Esophagus muscularis mucosa (tissue), 4 donors: Measurements from ENCODE around the gene RPL9. TPM values are rescaled to one million over a fixed set of nuclear protein-coding genes. Genes with fewer than 3 reads are reported as not detected.

Experiments
- DNase-seq: peaks from one replicate; pipeline ENCODE4 v3.0.0-alpha.2; 2017; ENCODE audit errors: extremely low spot score
- H3K27ac ChIP-seq, 4 donors: fragments of 200-600 bp; sonication (generic); replicated peaks in 1 of 4; 1 replicate in 3 of 4; 2 replicates in 1 of 4; pipeline ENCODE4 v1.5.1; 2016 to 2019; ENCODE audit warnings: mild to moderate bottlenecking in 1 of 4
- H3K27me3 ChIP-seq, 4 donors: fragments of 200-600 bp; sonication (generic); one replicate each; pipeline versions ENCODE4 v1.5.1 to v1.6.0; 2016 to 2019
- H3K36me3 ChIP-seq, 4 donors: fragments of 200-600 bp; sonication (generic); one replicate each; pipeline ENCODE4 v1.5.1; 2016 to 2019
- H3K4me1 ChIP-seq, 4 donors: fragments of 200-600 bp; sonication (generic); one replicate each; pipeline ENCODE4 v1.5.1; 2016 to 2019
- H3K4me3 ChIP-seq, 4 donors: fragments of 200-600 bp; sonication (generic); 1 replicate in 2 of 4; 2 replicates in 2 of 4; pipeline ENCODE4 v1.5.1; 2016 to 2019; ENCODE audit warnings: mild to moderate bottlenecking in 4 of 4, moderate library complexity in 1 of 4
- H3K9me3 ChIP-seq, 4 donors: fragments of 200-600 bp; sonication (generic); 1 replicate in 3 of 4; 2 replicates in 1 of 4; pipeline ENCODE4 v1.5.1; 2016 to 2019
- CTCF ChIP-seq, 3 experiments: fragments of 200-600 bp in 2 of 3; fragments of 450-650 bp in 1 of 3; sonication (generic) in 2 of 3; IDR thresholded peaks; one replicate each; pipeline ENCODE4 v1.5.1; 2017 to 2019; ENCODE audit warnings: antibody characterized with exemption in 3 of 3, mild to moderate bottlenecking in 2 of 3, moderate library complexity in 1 of 3
- EP300 ChIP-seq: sonication (generic); formaldehyde crosslinking; IDR thresholded peaks from one replicate; pipeline ENCODE4 v1.6.1; 2017; ENCODE audit warnings: antibody characterized with exemption
- POLR2A ChIP-seq: fragments of 450-650 bp; IDR thresholded peaks from one replicate; pipeline ENCODE4 v1.6.1; 2017; ENCODE audit warnings: antibody characterized with exemption, moderate library complexity, mild to moderate bottlenecking, low read depth
- POLR2AphosphoS5 ChIP-seq, 2 donors: sonication (generic); formaldehyde crosslinking; IDR thresholded peaks; one replicate each; pipeline ENCODE4 v1.6.1; 2017; ENCODE audit warnings: antibody characterized with exemption in 2 of 2
- WGBS: methylation state at CpG from one replicate; pipeline ENCODE4 v1.1.5; 2018; 5-methylcytosine and 5-hydroxymethylcytosine counted together
- intact Hi-C: fragments of 100-400 bp; cut with DNase I; formaldehyde crosslinking; loops from one replicate; pipeline ENCODE4 v1.15.1; 2023
- total RNA-seq, 4 donors: library from RNA; depleted of rRNA; stranded (reverse); fragments of >200 nt; gene quantifications; one replicate each; pipeline versions ENCODE4 v1.1.0 to v1.2.1, GENCODE V29; 2016

Gene RPL9
- total RNA-seq, 4 donors from 2014 or later: 1,962 to 6,543 (median 3,653) TPM

DNA sequence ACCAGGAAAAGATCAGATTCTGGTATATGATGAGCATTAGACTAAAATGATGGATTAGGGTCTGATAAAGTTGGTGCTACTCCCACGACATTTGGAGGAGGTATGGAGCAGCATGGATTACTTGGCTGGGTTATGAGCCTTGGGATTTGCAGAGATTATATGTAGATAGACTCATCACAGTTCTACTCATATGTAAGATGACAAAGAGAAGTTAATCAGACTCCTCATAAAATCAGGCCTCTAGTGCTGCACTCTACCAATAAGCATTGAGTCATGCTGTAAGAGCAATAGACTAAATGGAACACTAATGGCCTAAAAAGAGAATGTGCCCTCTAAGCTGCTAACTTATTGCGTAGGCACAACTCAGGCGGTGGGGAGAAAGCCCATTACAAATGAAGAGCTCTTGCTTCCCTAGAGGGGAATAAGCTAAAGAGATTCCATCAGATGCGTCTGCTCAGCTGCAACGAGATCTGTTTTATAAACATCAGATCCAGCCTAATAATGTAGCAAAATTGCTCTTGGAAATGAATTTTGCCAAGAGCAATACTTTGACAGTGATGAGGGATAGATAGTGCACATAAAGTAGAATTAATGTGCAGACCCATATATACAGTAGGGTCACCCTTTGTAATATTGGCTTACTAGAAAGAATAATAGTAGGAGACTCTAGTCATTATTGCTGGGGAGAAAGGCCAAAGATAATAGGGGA lies 17.6 kb upstream of the RPL9 start:
- no peaks in the 10 kb centered on the region for H3K27me3 ChIP-seq
- no peaks in the 10 kb centered on the region for H3K9me3 ChIP-seq
- H3K4me1 ChIP-seq: no peaks in the 10 kb centered on the region
- peaks cover 4 to 60% (median 39%) of the 10 kb centered on the region in 4 donors for H3K36me3 ChIP-seq
- H3K4me3 ChIP-seq: no peak overlapping the region
- WGBS: 89% methylated on average over 5 of the region's 5 CpGs
- no peak for TF ChIP-seq POLR2A
- TF ChIP-seq CTCF (IDR thresholded peaks at IDR 0.05): no peak
- TF ChIP-seq POLR2AphosphoS5 (IDR thresholded peaks at IDR 0.05): no peak
- no peak for TF ChIP-seq EP300
- intact Hi-C loops: no loop called here
- DNase-seq: no peak
- H3K27ac ChIP-seq: no peak overlapping the region

GRCh38 chr4:39472396-39472795 lies 13.7 kb upstream of the RPL9 start:
- WGBS: 88% methylated on average over 3 of the region's 3 CpGs

DNA sequence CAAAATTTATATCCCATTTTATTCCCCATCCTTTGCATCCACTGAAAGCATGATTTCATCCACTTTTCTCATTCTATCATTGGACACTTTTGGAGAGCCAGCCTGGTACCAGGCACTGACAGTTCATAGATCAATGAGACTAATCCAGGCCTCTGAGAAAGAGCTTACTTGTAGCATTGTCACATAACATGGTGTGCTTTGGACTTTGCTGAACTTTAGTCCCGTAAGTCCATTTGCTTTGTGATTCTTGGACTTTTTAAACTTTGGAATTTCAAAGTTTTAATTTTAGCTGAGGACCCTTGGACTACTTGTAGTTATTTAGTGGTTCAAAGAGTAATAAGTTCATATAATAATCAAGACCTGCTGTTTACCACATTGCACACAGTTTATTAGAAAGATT lies 11.7 kb upstream of the RPL9 start:
- intact Hi-C loops: no loop called here
- no peak overlapping the region for H3K4me3 ChIP-seq
- H3K9me3 ChIP-seq: no peaks in the 10 kb centered on the region
- DNase-seq: no peak
- 89% methylated on average over 1 of the region's 1 CpG for WGBS
- no peaks in the 10 kb centered on the region for H3K27me3 ChIP-seq
- TF ChIP-seq CTCF (IDR thresholded peaks at IDR 0.05) (no peak), EP300 (no peak), POLR2AphosphoS5 (IDR thresholded peaks at IDR 0.05) (no peak), POLR2A (no peak)
- peaks cover 0 to 10% (median 7%) of the 10 kb centered on the region in 4 donors for H3K4me1 ChIP-seq
- H3K27ac ChIP-seq: no peak overlapping the region
- H3K36me3 ChIP-seq: peaks cover 8 to 51% (median 26%) of the 10 kb centered on the region in 4 donors

More at GRCh38 chr4:39472396-39472795, 13.7 kb upstream of the RPL9 start:
- Histone ChIP-seq H3K27ac (no peak overlapping the region), H3K4me3 (no peak overlapping the region), H3K36me3 (peaks cover 8 to 58% (median 35%) of the 10 kb centered on the region in 4 donors), H3K27me3 (no peaks in the 10 kb centered on the region), H3K4me1 (peaks cover 0 to 10% (median 7%) of the 10 kb centered on the region in 4 donors), H3K9me3 (no peaks in the 10 kb centered on the region)
- no peak for DNase-seq
- TF ChIP-seq POLR2A (no peak), EP300 (no peak), POLR2AphosphoS5 (IDR thresholded peaks at IDR 0.05) (no peak), CTCF (IDR thresholded peaks at IDR 0.05) (no peak)
- intact Hi-C loops: no loop called here

GRCh38 chr4:39469429-39470077 lies 10.8 kb upstream of the RPL9 start:
- no peak for DNase-seq

More at GRCh38 chr4:39469429-39470077, 10.8 kb upstream of the RPL9 start:
- no peaks in the 10 kb centered on the region for H3K9me3 ChIP-seq
- no peak overlapping the region for H3K4me3 ChIP-seq
- H3K4me1 ChIP-seq: peaks cover 0 to 10% (median 7%) of the 10 kb centered on the region in 4 donors
- intact Hi-C loops: loop anchor here (2.0 kb wide), 1 partner anchor 505 kb away; no protein-coding TSS in a partner anchor
- H3K36me3 ChIP-seq: peaks cover 8 to 55% (median 26%) of the 10 kb centered on the region in 4 donors
- H3K27ac ChIP-seq: peak overlapping the region; percentile 39 to 69 (median 46)
- WGBS: 66% methylated on average over 4 of the region's 4 CpGs
- no peaks in the 10 kb centered on the region for H3K27me3 ChIP-seq
- TF ChIP-seq CTCF (IDR thresholded peaks at IDR 0.05) (peak; percentile 77 to 81 (median 80)), POLR2A (no peak), POLR2AphosphoS5 (IDR thresholded peaks at IDR 0.05) (no peak), EP300 (no peak)
